HepG2 (cell line): Measurements from ENCODE around the gene PDE1C. TPM values are rescaled to one million over a fixed set of nuclear protein-coding genes. Genes with fewer than 3 reads are reported as not detected.

ENCODE experiments used
- ATAC-seq: fragments of 200-7000 bp; cut with Tn5 transposase; 3 replicates; pipeline ENCODE4 v1.9.1; 2020; ENCODE audit warnings: mild to moderate bottlenecking, moderate library complexity
- BruUV-seq: library from RNA; stranded (reverse); fragments of 400-500 nt; replicated peaks from 2 replicates; lab custom pipeline; 2021; lab: Mats Ljungman, UMichigan
- CTCF ChIA-PET: fragments of 300-600 bp; formaldehyde crosslinking; extraction: SDS; loops from one replicate; lab custom pipeline; 2021; ENCODE audit warnings: low total read pairs, inconsistent platforms, low intra/inter-chr PET ratio; lab: Yijun Ruan, JAX
- POLR2A ChIA-PET: fragments of 350-600 bp; sonication (Branson Sonifier 250); formaldehyde crosslinking; loops from one replicate; lab custom pipeline; 2020; ENCODE audit warnings: antibody characterized with exemption, inconsistent platforms; lab: Yijun Ruan, JAX
- DNase-seq: peaks from one replicate; pipeline ENCODE4 v3.0.0-alpha.2; 2015; ENCODE audit warnings: low spot score
- FAIRE-seq: peaks from 3 replicates; lab custom pipeline; 2011; peaks lifted over from hg19 to GRCh38; lab: Jason Lieb, UNC
- H2AFZ ChIP-seq: one replicate; pipeline ENCODE4 v1.6.1; 2011; ENCODE audit warnings: low read length, inconsistent platforms
- H3K27ac ChIP-seq: fragments of 300-600 bp; 3 replicates; pipeline ENCODE4 v1.8.0; 2011; ENCODE audit warnings: mixed run types, mild to moderate bottlenecking, mixed read lengths, low read length, inconsistent platforms; ENCODE audit not compliant: insufficient read depth; ENCODE audit errors: extremely low read length
- H3K27me3 ChIP-seq, 2 experiments: fragments of 200-600 bp in 1 of 2; 2 replicates in 1 of 2; 3 replicates in 1 of 2; pipeline versions ENCODE4 v1.6.0 to v1.8.0; 2011; ENCODE audit warnings: low read length in 2 of 2, mild to moderate bottlenecking in 2 of 2, moderate library complexity in 2 of 2, inconsistent platforms in 1 of 2; ENCODE audit not compliant: insufficient read depth in 2 of 2, control insufficient read depth in 1 of 2
- H3K36me3 ChIP-seq, 2 experiments: fragments of 200-600 bp in 1 of 2; replicated peaks in 1 of 2; 2 replicates in 1 of 2; 3 replicates in 1 of 2; pipeline versions ENCODE4 v1.5.1 to v1.8.0; 2011; ENCODE audit warnings: low read length in 2 of 2, inconsistent platforms in 1 of 2; ENCODE audit not compliant: insufficient read depth in 2 of 2, control insufficient read depth in 1 of 2
- H3K4me1 ChIP-seq: 2 replicates; pipeline ENCODE4 v1.5.1; 2012; ENCODE audit warnings: low read length, inconsistent platforms; ENCODE audit not compliant: insufficient read depth
- H3K4me2 ChIP-seq: 2 replicates; pipeline ENCODE4 v1.6.0; 2011; ENCODE audit warnings: low read depth, low read length, inconsistent platforms
- H3K4me3 ChIP-seq, 3 experiments: fragments of 200-600 bp in 1 of 3; sonication (generic), shearing (Covaris generic) in 1 of 3; replicated peaks in 1 of 3; 2 replicates each; pipeline ENCODE4 v1.5.1; 2011 to 2016; ENCODE audit warnings: low read length in 3 of 3, inconsistent platforms in 2 of 3, low read depth in 2 of 3, mild to moderate bottlenecking in 2 of 3, control low read depth in 1 of 3, mixed read lengths in 1 of 3; ENCODE audit not compliant: insufficient read depth in 1 of 3
- H3K79me2 ChIP-seq: one replicate; pipeline ENCODE4 v1.6.1; 2011; ENCODE audit warnings: low read length, inconsistent platforms; ENCODE audit not compliant: insufficient read depth
- H3K9ac ChIP-seq: 2 replicates; pipeline ENCODE4 v1.6.0; 2011; ENCODE audit warnings: mild to moderate bottlenecking, low read depth, low read length, inconsistent platforms; ENCODE audit not compliant: insufficient read depth
- H3K9me3 ChIP-seq: 2 replicates; pipeline ENCODE4 v1.5.1; 2012; ENCODE audit warnings: mild to moderate bottlenecking, low read length
- H4K20me1 ChIP-seq: 2 replicates; pipeline ENCODE4 v1.6.0; 2011; ENCODE audit warnings: inconsistent platforms, mild to moderate bottlenecking, low read length, moderate library complexity; ENCODE audit not compliant: insufficient read depth
- ETS1 ChIP-seq: sonication (generic); formaldehyde crosslinking; IDR thresholded peaks from 2 replicates; pipeline ENCODE4 v1.4.0; 2020; ENCODE audit warnings: missing genetic modification reagents
- FOXA3 ChIP-seq: IDR thresholded peaks from 2 replicates; pipeline ENCODE4 v1.6.1; 2016; ENCODE audit warnings: missing genetic modification reagents, missing compliant biosample characterization
- HMG20A ChIP-seq: IDR thresholded peaks from 2 replicates; pipeline ENCODE4 v1.6.1; 2016; ENCODE audit warnings: borderline replicate concordance
- KDM3A ChIP-seq: IDR thresholded peaks from 2 replicates; pipeline ENCODE4 v1.6.1; 2018; ENCODE audit warnings: low read depth, missing compliant biosample characterization
- MLXIP ChIP-seq: sonication (generic); formaldehyde crosslinking; IDR thresholded peaks from 2 replicates; pipeline ENCODE4 v1.9.0; 2021; ENCODE audit warnings: missing genetic modification reagents, borderline replicate concordance
- MTF2 ChIP-seq: sonication (generic); formaldehyde crosslinking; IDR thresholded peaks from 2 replicates; pipeline ENCODE4 v1.5.0; 2020; ENCODE audit warnings: missing genetic modification reagents, borderline replicate concordance
- SRY ChIP-seq: sonication (generic); formaldehyde crosslinking; IDR thresholded peaks from 2 replicates; pipeline ENCODE4 v1.8.0; 2022; ENCODE audit warnings: mild to moderate bottlenecking, missing genetic modification reagents
- TAF15 ChIP-seq: fragments of 200-400 bp; formaldehyde crosslinking; IDR thresholded peaks from one replicate; pipeline ENCODE4 v1.6.1; 2018; ENCODE audit warnings: mild to moderate bottlenecking, low read depth, low read length; ENCODE audit not compliant: poor library complexity, severe bottlenecking
- ZBTB26 ChIP-seq: IDR thresholded peaks from 2 replicates; pipeline ENCODE4 v1.6.1; 2016; ENCODE audit warnings: missing compliant biosample characterization, missing genetic modification reagents, borderline replicate concordance
- ZBTB7B ChIP-seq: sonication (generic); formaldehyde crosslinking; IDR thresholded peaks from 2 replicates; pipeline ENCODE4 v1.4.0; 2020; ENCODE audit warnings: missing genetic modification reagents
- ZNF276 ChIP-seq: sonication (generic); formaldehyde crosslinking; IDR thresholded peaks from 2 replicates; pipeline ENCODE4 v1.4.0; 2020; ENCODE audit warnings: mild to moderate bottlenecking, low read depth, missing genetic modification reagents
- ZNF431 ChIP-seq: sonication (generic); formaldehyde crosslinking; IDR thresholded peaks from 2 replicates; pipeline ENCODE4 v1.9.0; 2022; ENCODE audit warnings: missing genetic modification reagents, low read depth, mild to moderate bottlenecking, borderline replicate concordance
- ZNF501 ChIP-seq: sonication (generic); formaldehyde crosslinking; IDR thresholded peaks from 2 replicates; pipeline ENCODE4 v1.5.1; 2020; ENCODE audit warnings: mild to moderate bottlenecking, moderate library complexity, missing genetic modification reagents
- ZNF788 ChIP-seq: sonication (generic); formaldehyde crosslinking; IDR thresholded peaks from 2 replicates; pipeline ENCODE4 v1.5.0; 2020; ENCODE audit warnings: mild to moderate bottlenecking, missing genetic modification reagents, borderline replicate concordance
- in situ Hi-C: cut with HindIII; loops from 2 replicates; pipeline ENCODE4 v1.10.0; 2017; ENCODE audit warnings: low pct_unique_long_range_greater_than_20kb; ENCODE audit not compliant: extremely low pct_ligation_motif_present
- intact Hi-C: fragments of 100-400 bp; cut with micrococcal nuclease; formaldehyde crosslinking; loops from one replicate; pipeline ENCODE4 v1.10.0; 2022; ENCODE audit not compliant: unreplicated experiment
- polyA plus RNA-seq, 8 experiments: library from polyadenylated mRNA; depleted of rRNA in 3 of 8; stranded (reverse) in 7 of 8; unstranded in 1 of 8; fragments of >200 nt; fragmentation: Illumina TruSeq in 4 of 8; extraction: Trizol in 4 of 8; gene quantifications; 2 replicates each; pipeline versions ENCODE4 v1.2.1 to v1.2.3, GENCODE V29; 2011 to 2016; ENCODE audit warnings: low read depth in 4 of 8, missing spikeins in 1 of 8, mixed read lengths in 1 of 8; ENCODE audit not compliant: insufficient read depth in 1 of 8
- total RNA-seq, 5 experiments: library from RNA; depleted of rRNA; stranded (reverse); fragments of >200 nt; fragmentation: Illumina TruSeq; extraction: Trizol; gene quantifications; 2 replicates each; pipeline ENCODE4 v1.2.3, GENCODE V29; 2016; ENCODE audit warnings: low read depth in 1 of 5

PDE1C gene
- total and polyA plus RNA-seq, 2 of the 13 experiments (the other 11 are each of a cell fraction or from before 2014, with no cell fraction given) = not detected

- H3K36me3 ChIP-seq = no peaks in the 10 kb centered on the region
- TF ChIP-seq ZBTB7B (CRISPR knock-in tag) (no peak), MLXIP (CRISPR knock-in tag) (no peak), FOXA3 (no peak), ZNF501 (CRISPR knock-in tag) (no peak), ZBTB26 (CRISPR knock-in tag) (no peak), ZNF276 (CRISPR knock-in tag) (no peak), HMG20A (CRISPR knock-in tag) (no peak), MTF2 (CRISPR knock-in tag) (no peak), KDM3A (no peak), ZNF788 (no peak), ZNF431 (CRISPR knock-in tag) (no peak), ETS1 (no peak), SRY (CRISPR knock-in tag) (no peak), TAF15 (no peak)
- no peak overlapping the region for H3K27ac ChIP-seq
- ATAC-seq (no peak), FAIRE-seq (no peak), DNase-seq (no peak)
- ChIA-PET POLR2A (no interaction called here), CTCF (no interaction called here)
- in situ Hi-C loops (no loop called here), intact Hi-C loops (no loop called here)
- H4K20me1 ChIP-seq = no peaks in the 10 kb centered on the region
- no peaks in the 10 kb centered on the region for H3K4me1 ChIP-seq
- no peak overlapping the region for H2AFZ ChIP-seq
- H3K79me2 ChIP-seq = no peaks in the 10 kb centered on the region
- no peaks in the 10 kb centered on the region for H3K9me3 ChIP-seq
- no peak overlapping the region for H3K4me2 ChIP-seq
- no peak overlapping the region for H3K4me3 ChIP-seq
- H3K9ac ChIP-seq = no peak overlapping the region
- no TSS peak for BruUV-seq
- H3K27me3 ChIP-seq = no peaks in the 10 kb centered on the region
These were observed 131.6 kb downstream of the PDE1C start for GRCh38 chr7:31938650-31939049.
